Body of pancreas (tissue), 4 donors: Measurements from ENCODE around the gene UBE2E2.

Source experiments
- POLR2A ChIP-seq, 3 donors: fragments of 450-650 bp; IDR thresholded peaks; one replicate each; pipeline ENCODE4 v1.6.1; 2016; ENCODE audit warnings: antibody characterized with exemption in 3 of 3, mild to moderate bottlenecking in 2 of 3
- TF ChIP-seq, protein P1 (sequence below), 7 experiments: fragments of 450-650 bp in 4 of 7; fragments of 200-600 bp in 3 of 7; sonication (generic) in 3 of 7; IDR thresholded peaks; one replicate each; pipeline ENCODE4 v1.5.1; 2016 to 2019; ENCODE audit warnings: antibody characterized with exemption in 7 of 7

GRCh38 chr3:23159929-23160328 lies 43.2 kb upstream of the UBE2E2 start:
- TF ChIP-seq, protein P1, sequence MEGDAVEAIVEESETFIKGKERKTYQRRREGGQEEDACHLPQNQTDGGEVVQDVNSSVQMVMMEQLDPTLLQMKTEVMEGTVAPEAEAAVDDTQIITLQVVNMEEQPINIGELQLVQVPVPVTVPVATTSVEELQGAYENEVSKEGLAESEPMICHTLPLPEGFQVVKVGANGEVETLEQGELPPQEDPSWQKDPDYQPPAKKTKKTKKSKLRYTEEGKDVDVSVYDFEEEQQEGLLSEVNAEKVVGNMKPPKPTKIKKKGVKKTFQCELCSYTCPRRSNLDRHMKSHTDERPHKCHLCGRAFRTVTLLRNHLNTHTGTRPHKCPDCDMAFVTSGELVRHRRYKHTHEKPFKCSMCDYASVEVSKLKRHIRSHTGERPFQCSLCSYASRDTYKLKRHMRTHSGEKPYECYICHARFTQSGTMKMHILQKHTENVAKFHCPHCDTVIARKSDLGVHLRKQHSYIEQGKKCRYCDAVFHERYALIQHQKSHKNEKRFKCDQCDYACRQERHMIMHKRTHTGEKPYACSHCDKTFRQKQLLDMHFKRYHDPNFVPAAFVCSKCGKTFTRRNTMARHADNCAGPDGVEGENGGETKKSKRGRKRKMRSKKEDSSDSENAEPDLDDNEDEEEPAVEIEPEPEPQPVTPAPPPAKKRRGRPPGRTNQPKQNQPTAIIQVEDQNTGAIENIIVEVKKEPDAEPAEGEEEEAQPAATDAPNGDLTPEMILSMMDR (IDR thresholded peaks at IDR 0.05), result no peak
- no peak for TF ChIP-seq POLR2A (IDR thresholded peaks at IDR 0.05)
